ENCODE results near the gene RAI1.

RAI1 gene

GRCh38 chr17:17820463-17821158 is 139.4 kb downstream of the RAI1 start:
- no peak for DNase-seq

GRCh38 chr17:17822189-17822588 is 140.9 kb downstream of the RAI1 start:
- no peak for DNase-seq

GRCh38 chr17:17822616-17823015 is 141.4 kb downstream of the RAI1 start:
- DNase-seq = no peak

GRCh38 chr17:17823433-17824118 is 142.3 kb downstream of the RAI1 start:
- DNase-seq = peak; percentile 73

GRCh38 chr17:17824119-17824782 is 143.0 kb downstream of the RAI1 start:
- no peak for DNase-seq

GRCh38 chr17:17824783-17825614 is 143.7 kb downstream of the RAI1 start:
- DNase-seq = no peak

- no peak for DNase-seq
Measured at GRCh38 chr17:17826342-17826713, 145.1 kb downstream of the RAI1 start.

- DNase-seq = no peak
Measured at GRCh38 chr17:17826942-17827785, 145.9 kb downstream of the RAI1 start.

- DNase-seq = no peak
Measured at GRCh38 chr17:17827826-17828621, 146.8 kb downstream of the RAI1 start.

GRCh38 chr17:17830269-17830567 is 149.0 kb downstream of the RAI1 start:
- no peak for DNase-seq

- DNase-seq = no peak
Measured at GRCh38 chr17:17830740-17831207, 149.5 kb downstream of the RAI1 start.

- DNase-seq = no peak
Measured at GRCh38 chr17:17831208-17832031, 150.2 kb downstream of the RAI1 start.

GRCh38 chr17:17832032-17832363 is 150.7 kb downstream of the RAI1 start:
- DNase-seq = no peak

GRCh38 chr17:17833658-17834357 is 152.6 kb downstream of the RAI1 start:
- no peak for DNase-seq

- DNase-seq = no peak
Measured at GRCh38 chr17:17834974-17835373, 153.7 kb downstream of the RAI1 start.

GRCh38 chr17:17835415-17836249 is 154.4 kb downstream of the RAI1 start:
- DNase-seq = no peak

GRCh38 chr17:17836250-17836817 is 155.1 kb downstream of the RAI1 start:
- peak; percentile 98 for DNase-seq

- DNase-seq = peak; percentile 60
Measured at GRCh38 chr17:17836818-17837379, 155.6 kb downstream of the RAI1 start, which contains the start of gene SREBF1. TSS of gene SREBF1 (minus strand) at chr17:17836986. CDS start at chr17:17836817, 169 bp downstream.
